ENCODE results near the gene RXRA.

The RXRA gene

GRCh38 chr9:134284273-134284672 is 42.0 kb upstream of the RXRA start:
- no peak for DNase-seq (ENCODE audit: low read depth, low spot score)

GRCh38 chr9:134284741-134285140 is 41.5 kb upstream of the RXRA start:
- no peak for DNase-seq (ENCODE audit: low read depth, low spot score)
- no peaks in the 10 kb centered on the region for H3K36me3 ChIP-seq (ENCODE audit: insufficient read depth, insufficient read length, low read length)
- H3K4me1 ChIP-seq (ENCODE audit: insufficient read depth, insufficient read length): peaks cover 7% of the 10 kb centered on the region
- no peaks in the 10 kb centered on the region for H3K27me3 ChIP-seq (ENCODE audit: insufficient read depth, insufficient read length)
- no peak overlapping the region for H3K9ac ChIP-seq (ENCODE audit: insufficient read length, low read depth)
- no peak overlapping the region for H3K4me3 ChIP-seq (ENCODE audit: insufficient read length, low read depth)
- TF ChIP-seq ZNF274 (IDR thresholded peaks at IDR 0.05; ENCODE audit: low read depth, low read length): no peak
- H3K9me3 ChIP-seq (ENCODE audit: insufficient read depth, low read length): no peaks in the 10 kb centered on the region

More at GRCh38 chr9:134284273-134284672, 42.0 kb upstream of the RXRA start:
- Histone ChIP-seq H3K27me3 (ENCODE audit: insufficient read depth, insufficient read length) (no peaks in the 10 kb centered on the region), H3K9ac (ENCODE audit: insufficient read length, low read depth) (no peak overlapping the region), H3K9me3 (ENCODE audit: insufficient read depth, low read length) (no peaks in the 10 kb centered on the region), H3K36me3 (ENCODE audit: insufficient read depth, insufficient read length, low read length) (no peaks in the 10 kb centered on the region), H3K4me3 (ENCODE audit: insufficient read length, low read depth) (no peak overlapping the region), H3K4me1 (ENCODE audit: insufficient read depth, insufficient read length) (peaks cover 7% of the 10 kb centered on the region)
- TF ChIP-seq YY1 (IDR thresholded peaks at IDR 0.05; ENCODE audit: insufficient read depth, insufficient read length) (no peak), ZNF274 (IDR thresholded peaks at IDR 0.05; ENCODE audit: low read depth, low read length) (no peak), SUZ12 (IDR thresholded peaks at IDR 0.05; ENCODE audit: extremely low read depth, insufficient read depth, insufficient read length) (no peak)

- no peak for DNase-seq (ENCODE audit: low read depth, low spot score)
- Histone ChIP-seq H3K4me1 (ENCODE audit: insufficient read depth, insufficient read length) (peaks cover 7% of the 10 kb centered on the region), H3K9me3 (ENCODE audit: insufficient read depth, low read length) (no peaks in the 10 kb centered on the region), H3K27me3 (ENCODE audit: insufficient read depth, insufficient read length) (no peaks in the 10 kb centered on the region), H3K4me3 (ENCODE audit: insufficient read length, low read depth) (no peak overlapping the region), H3K9ac (ENCODE audit: insufficient read length, low read depth) (peak overlapping the region; percentile 11), H3K36me3 (ENCODE audit: insufficient read depth, insufficient read length, low read length) (no peaks in the 10 kb centered on the region)
- TF ChIP-seq SUZ12 (IDR thresholded peaks at IDR 0.05; ENCODE audit: extremely low read depth, insufficient read depth, insufficient read length): no peak
- TF ChIP-seq YY1 (IDR thresholded peaks at IDR 0.05; ENCODE audit: insufficient read depth, insufficient read length): no peak
- no peak for TF ChIP-seq ZNF274 (IDR thresholded peaks at IDR 0.05; ENCODE audit: low read depth, low read length)
Measured at GRCh38 chr9:134285215-134285845, 40.9 kb upstream of the RXRA start.

GRCh38 chr9:134286471-134287245 is 39.6 kb upstream of the RXRA start:
- Histone ChIP-seq H3K4me1 (ENCODE audit: insufficient read depth, insufficient read length) (peaks cover 7% of the 10 kb centered on the region), H3K27me3 (ENCODE audit: insufficient read depth, insufficient read length) (no peaks in the 10 kb centered on the region), H3K4me3 (ENCODE audit: insufficient read length, low read depth) (no peak overlapping the region), H3K36me3 (ENCODE audit: insufficient read depth, insufficient read length, low read length) (no peaks in the 10 kb centered on the region), H3K9me3 (ENCODE audit: insufficient read depth, low read length) (no peaks in the 10 kb centered on the region), H3K9ac (ENCODE audit: insufficient read length, low read depth) (no peak overlapping the region)
- no peak for DNase-seq (ENCODE audit: low read depth, low spot score)
- TF ChIP-seq SUZ12 (IDR thresholded peaks at IDR 0.05; ENCODE audit: extremely low read depth, insufficient read depth, insufficient read length) (no peak), YY1 (IDR thresholded peaks at IDR 0.05; ENCODE audit: insufficient read depth, insufficient read length) (no peak), ZNF274 (IDR thresholded peaks at IDR 0.05; ENCODE audit: low read depth, low read length) (no peak)

GRCh38 chr9:134287591-134288491 is 38.4 kb upstream of the RXRA start:
- no peak for TF ChIP-seq ZNF274 (IDR thresholded peaks at IDR 0.05; ENCODE audit: low read depth, low read length)
- TF ChIP-seq YY1 (IDR thresholded peaks at IDR 0.05; ENCODE audit: insufficient read depth, insufficient read length): no peak
- no peak for TF ChIP-seq SUZ12 (IDR thresholded peaks at IDR 0.05; ENCODE audit: extremely low read depth, insufficient read depth, insufficient read length)
- Histone ChIP-seq H3K4me3 (ENCODE audit: insufficient read length, low read depth) (no peak overlapping the region), H3K4me1 (ENCODE audit: insufficient read depth, insufficient read length) (peaks cover 7% of the 10 kb centered on the region), H3K36me3 (ENCODE audit: insufficient read depth, insufficient read length, low read length) (no peaks in the 10 kb centered on the region), H3K27me3 (ENCODE audit: insufficient read depth, insufficient read length) (no peaks in the 10 kb centered on the region), H3K9ac (ENCODE audit: insufficient read length, low read depth) (no peak overlapping the region), H3K9me3 (ENCODE audit: insufficient read depth, low read length) (no peaks in the 10 kb centered on the region)
- no peak for DNase-seq (ENCODE audit: low read depth, low spot score)

- no peak overlapping the region for H3K9ac ChIP-seq (ENCODE audit: insufficient read length, low read depth)
- TF ChIP-seq YY1 (IDR thresholded peaks at IDR 0.05; ENCODE audit: insufficient read depth, insufficient read length) (no peak), ZNF274 (IDR thresholded peaks at IDR 0.05; ENCODE audit: low read depth, low read length) (no peak), SUZ12 (IDR thresholded peaks at IDR 0.05; ENCODE audit: extremely low read depth, insufficient read depth, insufficient read length) (no peak)
- no peaks in the 10 kb centered on the region for H3K27me3 ChIP-seq (ENCODE audit: insufficient read depth, insufficient read length)
- no peaks in the 10 kb centered on the region for H3K9me3 ChIP-seq (ENCODE audit: insufficient read depth, low read length)
- no peak for DNase-seq (ENCODE audit: low read depth, low spot score)
- peaks cover 7% of the 10 kb centered on the region for H3K4me1 ChIP-seq (ENCODE audit: insufficient read depth, insufficient read length)
- no peaks in the 10 kb centered on the region for H3K36me3 ChIP-seq (ENCODE audit: insufficient read depth, insufficient read length, low read length)
- no peak overlapping the region for H3K4me3 ChIP-seq (ENCODE audit: insufficient read length, low read depth)
Measured at GRCh38 chr9:134288746-134289145, 37.5 kb upstream of the RXRA start.
